NCI-H69 (cell line): ENCODE results near the gene OR10G3.

Source experiments
- DNase-seq: peaks from one replicate; lab custom pipeline; 2025; lab: John Stamatoyannopoulos, UW

The OR10G3 gene

GRCh38 chr14:21535545-21536417, 44.1 kb downstream of the OR10G3 start:
- no peak for DNase-seq

- peak; percentile 31 for DNase-seq
These were observed 45.3 kb downstream of the OR10G3 start for GRCh38 chr14:21534576-21534975.

GRCh38 chr14:21533294-21533693, 46.6 kb downstream of the OR10G3 start:
- DNase-seq = no peak

- no peak for DNase-seq
These were observed 50.4 kb downstream of the OR10G3 start for GRCh38 chr14:21529515-21529914.

GRCh38 chr14:21528381-21529348, 51.2 kb downstream of the OR10G3 start:
- peak; percentile 42 for DNase-seq

GRCh38 chr14:21527318-21527679, 52.6 kb downstream of the OR10G3 start:
- no peak for DNase-seq

- peak; percentile 66 for DNase-seq
These were observed 53.1 kb downstream of the OR10G3 start for GRCh38 chr14:21526672-21527317.

- DNase-seq = peak; percentile 97
These were observed 53.8 kb downstream of the OR10G3 start, which contains the start of gene SALL2 for GRCh38 chr14:21525962-21526671. SALL2 (minus strand) TSS chr14:21526346; CDS start chr14:21526127, 219 bp downstream.

- peak; percentile 66 for DNase-seq
These were observed 54.3 kb downstream of the OR10G3 start for GRCh38 chr14:21525571-21525961.

GRCh38 chr14:21524575-21525490, 55.0 kb downstream of the OR10G3 start:
- DNase-seq = no peak

- no peak for DNase-seq
These were observed 56.7 kb downstream of the OR10G3 start for GRCh38 chr14:21523203-21523602.

- DNase-seq = no peak
These were observed 58.4 kb downstream of the OR10G3 start for GRCh38 chr14:21521501-21521900.

- peak; percentile 33 for DNase-seq
These were observed 59.1 kb downstream of the OR10G3 start for GRCh38 chr14:21520767-21521166.

- peak; percentile 9 for DNase-seq
These were observed 61.2 kb downstream of the OR10G3 start for GRCh38 chr14:21518725-21519124.
